Measurements from ENCODE around the gene OASL. TPM values are rescaled to one million over a fixed set of nuclear protein-coding genes. Genes with fewer than 3 reads are reported as not detected.
A peak's percentile ranks its signal among the peaks of the same experiment; 100 is the strongest.
"Not testable (repeated sequence)": the region's sequence is repeated elsewhere in the genome, so short reads cannot be mapped to it uniquely, and the experiment has no call there.

The OASL gene
- total RNA-seq, 1 donor from 2014 or later: 0.08 TPM

DNA sequence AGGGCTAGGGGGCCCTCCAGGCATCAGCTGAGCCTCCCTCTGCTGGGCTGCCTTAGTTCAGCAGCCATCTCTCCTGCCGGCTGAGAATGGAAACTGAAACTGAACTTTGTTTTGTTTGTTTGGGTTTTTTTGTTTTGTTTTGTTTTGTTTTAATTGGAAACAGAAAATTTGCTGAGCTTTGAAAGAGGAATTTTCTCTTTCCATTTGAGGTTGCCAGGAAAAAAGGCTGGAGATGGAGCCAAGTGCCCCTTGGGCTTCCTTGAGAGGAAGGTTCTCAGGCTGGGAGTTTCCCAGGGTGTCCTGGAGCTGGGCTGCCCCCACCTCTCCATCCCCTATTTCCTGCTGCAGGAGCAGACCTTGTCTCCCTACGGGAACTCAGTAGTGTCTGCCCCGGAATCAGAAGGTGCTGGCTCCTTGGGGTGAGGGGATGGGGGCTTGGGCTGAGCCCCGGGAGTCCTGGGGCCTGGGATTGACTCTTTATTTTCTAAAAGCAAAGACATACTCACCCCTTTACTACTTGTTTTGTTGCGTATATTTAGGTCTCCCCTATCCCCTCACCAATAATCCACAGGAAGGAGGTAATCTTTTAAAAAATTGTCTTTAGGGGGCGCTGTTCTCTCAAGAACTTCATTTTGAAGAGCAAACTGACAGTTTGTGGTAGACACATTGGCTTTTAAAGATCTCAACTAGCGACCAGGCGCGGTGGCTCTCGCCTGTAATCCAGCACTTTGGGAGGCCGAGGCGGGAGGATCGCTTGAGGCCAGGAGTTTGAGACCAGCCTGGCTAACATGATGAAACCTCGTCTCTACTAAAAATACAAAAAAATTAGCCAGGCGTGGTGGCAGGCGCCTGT lies 21.3 kb upstream of the OASL start:
- no peak for DNase-seq (ENCODE audit: missing footprints)
- ATAC-seq: peak; percentile 48
- intact Hi-C loops (cut with DNase I): loop anchor here (1.0 to 5.0 kb wide), 2 partner anchors 37 to 50 kb away; no protein-coding TSS in a partner anchor

DNA sequence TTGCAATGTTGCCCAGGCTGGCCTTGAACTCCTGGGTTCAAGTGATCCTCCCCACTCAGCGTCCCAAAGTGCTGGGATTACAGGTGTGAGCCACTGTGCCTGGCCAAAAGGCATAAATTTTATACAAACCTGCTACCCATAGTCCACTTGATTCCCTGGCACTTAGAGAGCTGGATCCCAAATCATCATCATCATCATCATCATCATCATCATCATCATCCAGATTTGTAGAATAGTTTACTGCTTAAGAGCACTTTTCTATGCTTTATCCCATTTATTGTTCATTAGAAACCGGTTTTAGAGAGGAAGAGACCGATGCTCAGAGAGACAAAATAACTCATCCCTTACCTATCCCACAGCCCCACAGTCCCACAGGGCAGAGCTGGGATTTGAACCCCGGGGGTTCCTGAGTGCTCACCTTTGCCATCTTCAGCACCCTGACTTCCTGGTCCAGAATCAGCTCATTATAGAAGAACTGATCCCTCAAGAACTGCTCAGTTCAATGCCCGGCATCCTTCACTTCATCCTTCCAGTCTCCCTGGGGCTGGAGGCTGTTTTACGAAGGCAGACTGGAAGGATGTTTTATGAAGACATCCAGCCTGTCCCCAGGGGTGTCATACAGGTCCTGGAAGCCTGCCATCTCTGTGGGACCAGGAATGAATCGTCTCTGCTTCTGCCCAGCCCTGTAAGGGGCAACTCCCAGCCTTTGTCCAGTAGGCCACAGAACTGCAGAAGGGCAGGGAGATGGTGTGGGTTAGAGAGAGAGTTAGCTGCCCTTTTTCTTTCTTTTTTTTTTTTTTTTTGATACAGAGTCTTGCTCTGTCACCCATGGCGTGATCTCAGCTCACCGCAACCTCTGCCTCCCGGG lies 20.2 kb upstream of the OASL start:
- no peak for DNase-seq (ENCODE audit: missing footprints)
- ATAC-seq: no peak
- intact Hi-C loops (cut with DNase I): no loop called here

DNA sequence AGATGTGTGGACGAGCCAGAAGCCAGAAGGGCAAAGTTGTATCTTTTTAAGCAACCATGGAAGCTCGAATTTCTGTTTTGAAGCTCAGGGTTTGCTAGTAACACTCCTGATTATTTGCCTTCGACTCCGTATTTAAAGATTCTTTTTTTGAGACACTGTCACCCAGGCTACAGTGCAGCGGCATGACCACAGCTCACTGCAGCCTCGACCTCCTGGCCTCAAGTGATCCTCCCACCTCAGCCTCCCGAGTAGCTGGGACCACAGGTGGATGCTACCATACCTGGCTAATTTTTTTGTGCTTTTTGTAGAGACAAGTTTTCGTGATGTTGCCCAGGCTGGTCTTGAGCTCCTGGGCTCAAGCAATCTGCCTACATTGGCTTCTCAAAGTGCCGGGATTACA lies 18.7 kb upstream of the OASL start:
- no peak for ATAC-seq
- intact Hi-C loops (cut with DNase I): no loop called here

DNA sequence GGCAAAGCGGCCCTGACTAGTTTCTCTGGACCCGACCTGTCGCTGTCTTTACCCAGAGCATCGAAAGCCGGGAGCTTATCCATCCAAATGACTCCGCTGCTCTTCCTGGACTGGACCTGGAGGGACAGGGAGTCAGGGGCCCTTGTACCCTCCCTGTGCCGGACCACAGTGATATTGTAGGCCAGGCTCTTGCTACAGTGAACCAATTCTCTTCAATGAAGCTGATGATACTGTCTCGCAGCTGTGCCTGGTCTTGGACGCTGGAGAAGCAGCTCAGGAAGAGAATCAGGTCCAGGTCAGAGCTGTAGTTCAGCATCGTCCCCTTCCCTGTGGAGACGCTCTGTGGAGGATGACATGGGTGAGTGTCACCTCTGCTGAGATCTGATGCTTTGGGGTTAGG lies 14.7 kb upstream of the OASL start:
- DNase-seq (ENCODE audit: missing footprints) (no peak), ATAC-seq (no peak)
- intact Hi-C loops (cut with DNase I): no loop called here

More for the DNA sequence above, 18.7 kb upstream of the OASL start:
- DNase-seq (ENCODE audit: missing footprints): no peak

DNA sequence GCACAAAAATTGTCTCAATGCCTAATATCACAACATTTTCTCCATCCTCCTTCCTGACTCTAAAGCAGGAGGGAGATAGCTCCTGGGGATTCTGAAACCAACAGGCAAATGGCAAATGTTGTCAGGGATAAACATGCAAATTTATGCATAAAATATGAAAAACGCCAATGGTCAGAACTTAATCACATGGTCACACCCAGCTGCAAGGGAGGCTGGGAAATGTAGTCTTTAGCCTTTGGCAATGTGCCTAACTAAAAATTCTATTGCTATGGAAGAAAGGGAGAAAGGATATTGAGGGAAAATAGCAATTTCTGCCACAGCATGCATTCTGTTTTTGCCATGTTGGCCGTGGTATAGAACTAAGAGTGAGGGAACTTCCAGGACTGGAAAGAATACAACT lies 11.7 kb upstream of the OASL start:
- intact Hi-C loops (cut with DNase I): no loop called here
- ATAC-seq (no peak), DNase-seq (ENCODE audit: missing footprints) (no peak)

DNA sequence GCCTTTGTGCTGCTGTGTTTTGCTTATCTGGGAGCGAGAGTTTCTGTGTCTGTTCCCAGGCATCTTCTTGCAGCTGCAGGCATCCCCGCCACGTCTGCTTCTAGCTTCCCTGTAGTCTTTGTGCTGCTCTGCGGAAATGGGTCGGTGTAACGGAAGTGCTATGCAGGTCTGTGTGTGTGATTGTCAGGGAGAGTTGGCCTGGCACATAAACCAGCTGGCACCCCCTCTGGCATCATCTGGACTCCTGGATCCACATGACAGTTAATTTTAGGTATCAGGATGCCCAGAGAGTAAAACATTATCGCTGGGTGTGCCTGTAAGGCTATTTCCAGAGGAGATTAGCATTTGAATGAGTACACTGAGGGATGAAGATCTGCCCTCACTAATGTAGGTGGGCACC lies 9.4 kb upstream of the OASL start:
- intact Hi-C loops (cut with DNase I): no loop called here
- DNase-seq (ENCODE audit: missing footprints) (no peak), ATAC-seq (no peak)

DNA sequence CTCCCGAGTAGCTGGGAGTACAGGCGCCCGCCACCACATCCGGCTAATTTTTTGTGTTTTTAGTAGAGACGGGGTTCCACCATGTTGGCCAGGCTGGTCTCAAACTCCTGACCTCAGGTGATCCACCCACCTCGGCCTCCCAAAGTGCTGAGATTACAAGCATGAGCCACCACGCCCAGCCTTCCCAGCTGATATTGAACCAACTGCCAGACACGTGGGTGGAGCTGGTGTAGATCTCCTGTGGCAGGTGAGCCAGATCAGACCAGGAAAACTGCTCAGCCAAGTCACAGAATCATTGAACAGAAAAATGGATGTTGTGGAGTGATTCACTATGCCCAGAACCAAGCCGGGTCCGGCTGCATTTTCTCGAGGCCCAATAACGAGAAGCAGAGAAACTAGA lies 8.4 kb upstream of the OASL start:
- intact Hi-C loops (cut with DNase I); DNase-seq (ENCODE audit: missing footprints); ATAC-seq: not testable (repeated sequence)

DNA sequence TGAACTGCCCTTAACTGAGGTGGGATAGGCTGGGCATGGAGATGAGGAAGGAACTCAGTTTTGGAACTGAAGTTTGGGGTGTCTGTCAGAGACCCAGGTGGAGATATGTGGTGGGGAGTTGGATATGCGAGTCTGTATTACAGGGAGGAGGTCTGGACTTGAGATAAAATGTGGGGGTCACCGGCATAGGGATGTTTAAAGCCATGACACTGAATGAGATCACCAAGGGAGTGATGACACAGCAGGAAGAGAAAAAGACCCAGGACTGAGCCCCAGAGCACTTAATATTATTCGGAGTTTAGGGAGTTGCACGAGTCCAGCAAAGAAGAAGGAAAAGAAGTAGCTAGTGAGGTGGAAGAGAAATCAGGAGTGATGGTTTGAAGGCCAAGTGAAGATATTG lies 4.0 kb upstream of the OASL start:
- DNase-seq (ENCODE audit: missing footprints): no peak
- intact Hi-C loops (cut with DNase I): no loop called here
- no peak for ATAC-seq

DNA sequence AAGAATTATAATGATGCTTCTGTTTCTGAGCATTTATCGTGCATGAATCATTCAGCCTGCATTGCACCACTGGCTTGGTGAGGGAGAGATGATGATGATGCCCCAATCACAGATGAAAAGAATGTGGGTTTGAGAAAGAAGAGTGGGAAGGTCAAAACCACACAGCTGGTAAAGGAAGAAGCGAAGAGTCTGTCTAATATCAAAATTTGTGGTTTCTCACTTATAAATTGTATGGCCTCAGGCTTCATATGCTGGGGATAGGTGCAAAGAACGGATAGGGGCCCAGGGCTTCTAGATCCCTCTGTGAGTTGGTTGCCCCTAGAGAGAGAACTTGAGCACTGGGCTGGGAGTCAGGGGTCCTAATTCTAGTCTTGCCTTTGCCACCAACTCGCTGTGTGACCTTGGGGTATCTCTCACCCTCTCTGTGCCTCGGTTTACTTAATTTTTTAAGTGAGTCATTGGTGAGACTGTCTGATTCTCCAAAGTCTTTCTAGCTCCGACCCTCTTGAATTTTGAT lies 2.2 kb downstream of the OASL start:
- no peak for ATAC-seq
- intact Hi-C loops (cut with DNase I): no loop called here
- no peak for DNase-seq (ENCODE audit: missing footprints)

DNA sequence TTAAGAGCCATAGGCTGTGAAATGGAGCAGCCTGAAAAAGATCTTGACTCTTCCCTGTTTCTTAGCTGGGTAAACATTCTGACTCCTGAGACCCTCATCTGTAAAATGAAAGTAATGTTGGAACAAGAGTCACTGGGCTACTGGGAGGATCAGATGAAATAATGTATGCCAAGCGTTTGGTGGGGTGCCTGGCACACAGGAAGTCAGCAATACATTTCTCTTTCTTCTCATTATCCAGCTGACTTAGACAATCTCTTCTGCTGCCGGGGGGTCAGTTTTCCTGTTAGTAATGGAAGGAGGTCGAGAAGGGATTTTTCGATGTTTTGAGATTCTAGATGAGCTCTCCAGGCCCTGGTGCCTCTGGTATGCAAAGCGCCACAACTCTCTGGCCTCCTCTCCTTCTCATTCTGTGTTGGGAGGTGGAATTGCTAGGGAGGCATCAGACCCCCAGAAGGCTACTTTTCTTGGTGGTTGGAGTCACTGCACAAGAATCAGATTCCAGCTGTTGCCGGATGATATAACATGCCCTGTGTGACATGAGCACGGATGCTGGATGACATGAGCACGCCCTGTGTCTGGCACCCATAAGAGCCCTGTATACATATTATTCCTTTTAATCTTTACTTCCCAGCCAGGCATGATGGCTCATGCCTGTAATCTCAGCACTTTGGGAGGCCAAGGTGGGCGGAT lies 4.3 kb downstream of the OASL start:
- DNase-seq (ENCODE audit: missing footprints) (no peak), ATAC-seq (no peak)
- intact Hi-C loops (cut with DNase I): no loop called here

DNA sequence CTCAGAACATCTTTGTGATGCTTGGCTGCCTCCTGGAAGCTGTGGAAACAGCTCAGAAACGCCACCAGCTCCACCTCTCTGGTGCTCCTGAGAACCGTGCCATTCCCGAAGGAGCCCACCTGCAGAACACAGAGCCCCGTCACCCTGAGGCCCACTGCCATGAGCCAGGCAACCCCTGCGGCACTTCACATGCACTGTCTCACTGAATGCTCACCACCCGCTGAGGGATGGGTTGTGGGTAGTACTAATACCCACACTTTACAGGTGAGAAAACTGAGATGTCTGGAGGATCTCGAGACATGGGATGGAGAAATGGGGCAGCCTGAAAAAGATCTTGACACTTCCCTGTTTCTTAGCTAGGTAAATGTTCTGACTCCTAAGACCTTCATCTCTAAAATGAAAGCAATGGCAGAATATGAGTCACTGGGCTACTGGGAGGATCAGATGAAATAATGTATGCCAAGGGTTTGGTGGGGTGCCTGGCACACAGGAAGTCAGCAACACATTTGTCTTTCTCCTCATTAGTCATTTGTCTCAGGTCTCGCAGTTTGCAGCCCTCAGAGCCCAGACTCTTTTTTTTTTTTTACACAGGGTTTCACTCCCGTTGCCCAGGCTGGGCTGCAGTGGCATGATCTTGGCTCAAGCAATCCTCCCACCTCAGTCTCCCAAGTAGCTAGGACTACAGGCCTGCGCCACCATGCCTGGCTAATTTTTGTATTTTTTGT lies 5.3 kb downstream of the OASL start:
- DNase-seq (ENCODE audit: missing footprints) (no peak), ATAC-seq (no peak)
- intact Hi-C loops (cut with DNase I): no loop called here

DNA sequence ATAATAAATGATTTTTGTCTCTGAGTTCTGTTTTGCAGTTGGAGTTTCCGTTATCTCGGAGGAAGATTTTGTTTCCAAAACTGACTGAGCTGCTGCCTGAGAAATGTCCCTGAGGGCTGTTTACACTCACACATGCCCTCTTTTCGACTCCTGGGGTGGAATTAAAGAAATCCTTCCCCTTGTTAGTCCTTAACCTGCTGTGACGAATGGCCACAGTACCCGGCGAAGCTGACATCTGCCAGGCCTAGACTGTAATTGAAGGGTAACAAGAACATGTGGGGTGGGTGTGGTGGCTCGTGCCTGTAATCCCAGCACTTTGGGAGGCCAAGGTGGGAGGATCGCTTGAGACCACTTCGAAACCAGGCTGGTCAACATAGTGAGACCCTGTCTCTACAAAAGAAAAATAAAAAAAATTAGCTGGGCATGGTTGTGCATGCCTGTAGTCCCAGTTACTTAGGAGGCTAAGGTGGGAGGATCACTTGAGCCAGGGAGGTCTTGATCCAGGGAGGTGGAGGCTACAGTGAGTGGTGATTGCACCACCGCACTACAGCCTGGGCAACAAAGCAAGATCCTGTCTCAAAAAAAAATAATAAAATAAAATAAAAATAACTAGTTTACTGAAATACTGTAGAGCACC lies 8.4 kb downstream of the OASL start:
- intact Hi-C loops (cut with DNase I): no loop called here
- DNase-seq (ENCODE audit: missing footprints) (no peak), ATAC-seq (no peak)

DNA sequence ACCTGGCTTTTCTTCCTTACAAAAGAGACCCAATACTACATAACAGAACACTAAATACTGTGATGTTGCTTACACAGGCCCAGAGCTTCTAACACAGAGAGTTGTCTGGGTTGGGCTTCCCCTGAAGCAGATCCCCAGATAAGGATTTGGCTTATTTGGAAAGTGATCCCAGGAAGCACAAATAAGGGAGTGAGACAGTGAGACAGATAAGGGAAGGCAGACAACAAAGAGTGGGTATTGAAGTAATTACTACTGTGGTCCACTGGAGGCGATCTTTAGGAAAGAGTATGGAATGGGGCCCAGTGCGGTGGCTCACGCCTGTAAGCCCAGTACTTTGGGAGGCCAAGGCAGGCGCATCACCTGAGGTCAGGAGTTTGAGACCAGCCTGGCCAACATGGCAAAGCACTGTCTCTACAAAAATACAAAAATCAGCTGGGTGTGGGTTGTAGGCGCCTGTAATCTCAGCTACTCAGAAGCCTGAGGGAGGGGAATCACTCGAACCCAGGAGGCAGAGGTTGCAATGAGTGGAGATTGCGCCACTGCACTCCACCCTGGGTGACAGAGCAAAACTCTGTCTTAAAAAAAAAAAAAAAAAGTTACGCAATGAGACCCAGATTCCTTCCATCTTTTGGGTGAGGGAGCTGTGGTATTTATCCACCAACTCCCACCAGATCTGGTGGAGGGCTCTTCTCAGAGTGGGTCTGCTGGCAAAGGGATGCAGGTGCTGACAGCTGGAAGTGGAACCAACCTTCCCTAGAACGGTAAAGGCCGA lies 12.6 kb downstream of the OASL start:
- ATAC-seq (no peak), DNase-seq (ENCODE audit: missing footprints) (no peak)
- intact Hi-C loops (cut with DNase I): no loop called here

DNA sequence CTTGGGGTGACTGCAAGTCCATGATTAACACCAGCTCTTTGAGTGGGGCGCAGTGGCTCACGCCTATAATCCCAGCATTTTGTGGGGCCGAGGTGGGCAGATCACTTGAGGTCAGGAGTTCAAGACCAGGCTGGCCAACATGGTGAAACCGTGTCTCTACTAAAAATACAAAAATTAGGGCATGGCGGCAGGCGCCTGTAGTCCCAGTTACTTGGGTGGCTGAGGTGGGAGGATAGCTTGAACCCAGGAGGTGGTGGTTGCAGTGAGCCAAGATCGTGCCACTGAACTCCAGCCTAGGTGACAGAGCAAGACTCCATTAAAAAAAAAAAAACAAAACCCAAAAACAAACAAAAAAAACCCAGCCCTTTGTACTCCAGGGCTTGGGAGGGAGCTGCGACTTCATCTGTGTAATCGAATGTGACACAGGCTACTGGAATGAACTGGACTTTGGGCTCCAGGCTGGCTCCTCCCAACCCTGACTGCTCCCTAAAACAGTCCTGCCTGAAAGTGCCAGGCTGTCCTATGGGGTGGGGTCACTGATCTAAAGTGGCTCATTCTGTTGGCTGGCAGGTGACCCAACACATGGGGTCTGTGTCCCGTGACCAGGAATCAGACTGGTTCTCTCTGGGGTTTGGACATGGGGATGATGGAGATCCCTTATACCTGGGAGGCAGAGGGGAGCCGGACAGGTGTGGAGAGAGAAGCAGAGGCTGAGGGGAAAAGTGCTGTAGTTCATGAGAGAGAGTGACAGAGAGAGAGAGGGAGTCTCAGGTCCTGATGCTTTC lies 13.4 kb downstream of the OASL start:
- ATAC-seq (no peak), DNase-seq (ENCODE audit: missing footprints) (no peak)
- intact Hi-C loops (cut with DNase I): no loop called here

DNA sequence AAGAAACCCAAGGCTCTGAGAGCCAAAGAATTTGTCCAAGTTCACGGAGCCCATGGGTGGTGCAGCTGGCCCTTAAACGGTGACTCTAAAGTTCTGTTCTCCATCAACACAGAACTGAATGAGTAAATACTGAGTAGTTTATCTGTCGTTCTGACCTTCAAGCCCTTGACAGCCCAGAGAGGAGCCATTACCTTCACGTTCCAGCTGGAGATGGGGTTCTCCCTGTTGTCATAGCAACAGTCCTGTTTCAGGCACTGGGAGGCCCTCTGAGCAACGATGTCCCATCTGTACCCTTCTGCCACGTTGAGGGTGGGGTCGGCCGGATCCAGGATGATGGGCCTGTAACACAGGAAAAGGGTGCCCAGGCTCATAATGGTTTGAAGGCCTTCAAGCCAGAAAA lies 15.2 kb downstream of the OASL start:
- DNase-seq (ENCODE audit: missing footprints) (no peak), ATAC-seq (no peak)
- intact Hi-C loops (cut with DNase I): no loop called here

DNA sequence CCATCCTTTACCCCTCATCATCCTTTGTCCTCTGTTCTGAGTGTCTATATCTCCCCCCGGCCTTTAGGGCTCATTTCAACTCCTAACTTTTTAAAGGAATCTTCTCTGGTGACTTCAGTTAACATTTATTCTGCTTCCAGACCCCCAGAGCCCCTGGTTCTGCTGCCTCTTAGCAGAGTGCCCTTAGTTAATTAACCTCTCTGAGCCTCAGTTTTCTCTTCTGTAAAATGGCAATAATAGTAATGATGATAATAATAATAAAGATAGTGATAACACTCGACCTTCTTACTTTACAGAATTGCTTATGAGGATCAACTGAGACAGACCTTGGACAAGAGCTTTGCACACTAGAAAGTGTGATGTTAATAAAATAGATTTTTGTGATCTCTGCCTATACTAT lies 16.3 kb downstream of the OASL start:
- intact Hi-C loops (cut with DNase I): no loop called here
- no peak for ATAC-seq
- no peak for DNase-seq (ENCODE audit: missing footprints)

DNA sequence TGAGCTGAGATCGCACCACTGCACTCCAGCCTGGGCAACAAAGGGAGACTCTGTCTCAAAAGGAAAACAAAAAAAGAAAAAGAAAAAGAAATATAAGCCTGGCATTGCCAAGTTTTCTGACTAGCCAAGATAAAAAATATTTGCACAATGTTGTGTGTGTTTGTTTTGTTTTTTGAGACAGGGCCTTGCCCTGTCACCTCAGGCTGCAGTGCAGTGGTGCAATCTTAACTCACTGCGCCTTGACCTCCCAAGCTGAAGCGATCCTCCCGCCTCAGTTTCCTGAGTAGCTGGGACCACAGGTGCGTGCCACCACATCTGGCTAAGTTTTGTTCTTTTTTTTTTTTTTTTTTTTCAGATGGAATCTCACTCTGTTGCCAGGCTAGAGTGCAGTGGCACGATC lies 17.3 kb downstream of the OASL start:
- DNase-seq (ENCODE audit: missing footprints) (no peak), ATAC-seq (no peak)
- intact Hi-C loops (cut with DNase I): no loop called here

All from Right ventricle myocardium inferior (tissue), 1 donor.